SK-N-SH (cell line): ENCODE data around the gene DNASE1L2. TPM values are rescaled to one million over a fixed set of nuclear protein-coding genes. Genes with fewer than 3 reads are reported as not detected.

Experiments
- CTCF ChIA-PET: fragments of 300-600, 350-600 bp; formaldehyde crosslinking; extraction: SDS; loops from one replicate; lab custom pipeline; 2021; lab: Yijun Ruan, JAX
- POLR2A ChIA-PET: fragments of 350-600 bp; sonication (Branson Sonifier 250); formaldehyde crosslinking; extraction: SDS; loops from one replicate; lab custom pipeline; 2020; ENCODE audit warnings: antibody characterized with exemption, inconsistent platforms; lab: Yijun Ruan, JAX
- DNase-seq: peaks from one replicate; pipeline ENCODE4 v3.0.0; 2012
- H2AFZ ChIP-seq: fragments of 200-600 bp; sonication (generic); 2 replicates; pipeline ENCODE4 v1.8.1; 2016; ENCODE audit warnings: antibody characterized with exemption, mild to moderate bottlenecking, low read depth
- H3F3A ChIP-seq: fragments of 200-600 bp; sonication (generic); replicated peaks from 2 replicates; pipeline ENCODE3; 2016; ENCODE audit warnings: antibody characterized with exemption, mild to moderate bottlenecking; ENCODE audit not compliant: insufficient read depth
- H3K27ac ChIP-seq, 2 experiments: fragments of 200-500 bp in 1 of 2; fragments of 200-600 bp in 1 of 2; sonication (Bioruptor generic) in 1 of 2; sonication (generic), shearing (Covaris generic) in 1 of 2; 2 replicates each; pipeline versions ENCODE4 v1.5.1 to v1.6.1; 2014 to 2016; ENCODE audit warnings: low read depth in 2 of 2, inconsistent platforms in 1 of 2, low read length in 1 of 2, mild to moderate bottlenecking in 1 of 2, mixed read lengths in 1 of 2
- H3K27me3 ChIP-seq: fragments of 200-600 bp; sonication (generic), shearing (Covaris generic); 2 replicates; pipeline ENCODE4 v1.6.1; 2016; ENCODE audit warnings: mixed run types; ENCODE audit not compliant: insufficient read depth
- H3K36me3 ChIP-seq, 2 experiments: fragments of 200-500 bp in 1 of 2; fragments of 200-600 bp in 1 of 2; sonication (Bioruptor generic) in 1 of 2; sonication (generic) in 1 of 2; replicated peaks in 1 of 2; 2 replicates each; pipeline versions ENCODE3 to v1.5.1; 2014 to 2016; ENCODE audit warnings: low read length in 1 of 2, mild to moderate bottlenecking in 1 of 2; ENCODE audit not compliant: insufficient read depth in 2 of 2, control insufficient read depth in 1 of 2
- H3K4me1 ChIP-seq, 2 experiments: fragments of 200-500 bp in 1 of 2; fragments of 200-600 bp in 1 of 2; sonication (Bioruptor generic) in 1 of 2; sonication (generic), shearing (Covaris generic) in 1 of 2; 2 replicates each; pipeline versions ENCODE4 v1.5.1 to v1.6.1; 2014 to 2016; ENCODE audit warnings: low read depth in 1 of 2, low read length in 1 of 2, mixed run types in 1 of 2; ENCODE audit not compliant: insufficient read depth in 2 of 2, control insufficient read depth in 1 of 2
- H3K4me2 ChIP-seq: fragments of 200-600 bp; sonication (generic), shearing (Covaris generic); 2 replicates; pipeline ENCODE4 v1.6.1; 2017; ENCODE audit warnings: mixed run types
- H3K4me3 ChIP-seq, 2 experiments: fragments of 200-500 bp in 1 of 2; fragments of 200-600 bp in 1 of 2; sonication (Bioruptor generic) in 1 of 2; sonication (generic), shearing (Covaris generic) in 1 of 2; 2 replicates each; pipeline versions ENCODE4 v1.5.1 to v1.8.1; 2014 to 2016; ENCODE audit warnings: low read depth in 2 of 2, inconsistent platforms in 1 of 2, low read length in 1 of 2, mild to moderate bottlenecking in 1 of 2, mixed read lengths in 1 of 2, moderate library complexity in 1 of 2
- H3K79me2 ChIP-seq: fragments of 200-600 bp; sonication (generic); 2 replicates; pipeline ENCODE4 v1.8.1; 2017; ENCODE audit warnings: mild to moderate bottlenecking; ENCODE audit not compliant: insufficient read depth
- H3K9ac ChIP-seq: fragments of 200-600 bp; sonication (generic); 2 replicates; pipeline ENCODE4 v1.6.1; 2017; ENCODE audit warnings: mixed run types
- H3K9me2 ChIP-seq: fragments of 200-600 bp; sonication (generic); 2 replicates; pipeline ENCODE4 v1.6.1; 2017; ENCODE audit warnings: mixed run types
- H3K9me3 ChIP-seq: fragments of 200-600 bp; sonication (generic); 2 replicates; pipeline ENCODE4 v1.6.1; 2017; ENCODE audit warnings: mixed run types, mild to moderate bottlenecking, moderate library complexity
- H4K20me1 ChIP-seq: fragments of 200-600 bp; sonication (generic); 2 replicates; pipeline ENCODE4 v1.6.1; 2017; ENCODE audit warnings: mild to moderate bottlenecking, mixed run types; ENCODE audit not compliant: insufficient read depth
- CHD2 ChIP-seq: fragments of 150-350 bp; IDR thresholded peaks from 2 replicates; pipeline ENCODE4 v1.6.1; 2018; ENCODE audit warnings: low read length; ENCODE audit not compliant: partially characterized antibody
- CTCF ChIP-seq: fragments of 200-600 bp; sonication (generic); IDR thresholded peaks from 2 replicates; pipeline ENCODE4 v1.6.1; 2017; ENCODE audit warnings: antibody characterized with exemption, mild to moderate bottlenecking, moderate library complexity
- ELF1 ChIP-seq: IDR thresholded peaks from 2 replicates; pipeline ENCODE4 v1.4.0; 2012
- EP300 ChIP-seq, 2 experiments: IDR thresholded peaks; 2 replicates each; pipeline versions ENCODE4 v1.4.0 to v1.6.1; 2012; ENCODE audit warnings: borderline replicate concordance in 1 of 2, low read depth in 1 of 2, low read length in 1 of 2
- FOSL2 ChIP-seq: IDR thresholded peaks from 2 replicates; pipeline ENCODE4 v1.4.0; 2012; ENCODE audit warnings: low read depth, mild to moderate bottlenecking, moderate library complexity, borderline replicate concordance
- FOXJ3 ChIP-seq: sonication (generic); formaldehyde crosslinking; IDR thresholded peaks from 2 replicates; pipeline ENCODE4 v1.5.1; 2020; ENCODE audit warnings: mild to moderate bottlenecking, missing genetic modification reagents
- GABPA ChIP-seq: IDR thresholded peaks from 2 replicates; pipeline ENCODE4 v1.4.0; 2012; ENCODE audit warnings: low read depth, mild to moderate bottlenecking
- GATA2 ChIP-seq: sonication (generic); formaldehyde crosslinking; IDR thresholded peaks from 2 replicates; pipeline ENCODE4 v1.5.0; 2020; ENCODE audit warnings: mild to moderate bottlenecking, missing genetic modification reagents
- IRF3 ChIP-seq: fragments of 150-350 bp; IDR thresholded peaks from 2 replicates; pipeline ENCODE4 v1.6.1; 2016; ENCODE audit warnings: mild to moderate bottlenecking, low read depth, low read length
- MEF2A ChIP-seq: IDR thresholded peaks from 2 replicates; pipeline ENCODE4 v1.4.0; 2012; ENCODE audit warnings: low read depth, borderline replicate concordance
- MXI1 ChIP-seq: IDR thresholded peaks from 2 replicates; pipeline ENCODE4 v1.6.1; 2012; ENCODE audit warnings: mild to moderate bottlenecking, low read depth, low read length, improper control_type of control experiment
- NFIC ChIP-seq: IDR thresholded peaks from 2 replicates; pipeline ENCODE4 v1.4.0; 2012; ENCODE audit warnings: borderline replicate concordance
- NRF1 ChIP-seq: IDR thresholded peaks from 2 replicates; pipeline ENCODE4 v1.6.1; 2012; ENCODE audit warnings: low read depth, mild to moderate bottlenecking, low read length
- POLR2AphosphoS5 ChIP-seq: IDR thresholded peaks from 2 replicates; pipeline ENCODE4 v1.6.1; 2012; ENCODE audit warnings: low read depth, low read length
- RAD21 ChIP-seq: IDR thresholded peaks from 2 replicates; pipeline ENCODE4 v1.6.1; 2012; ENCODE audit warnings: mild to moderate bottlenecking, low read length
- RCOR1 ChIP-seq: fragments of 150-350 bp; IDR thresholded peaks from 2 replicates; pipeline ENCODE4 v1.6.1; 2017; ENCODE audit warnings: antibody characterized with exemption, low read length
- RFX5 ChIP-seq: IDR thresholded peaks from 2 replicates; pipeline ENCODE4 v1.6.1; 2012; ENCODE audit warnings: mild to moderate bottlenecking, improper control_type of control experiment, low read length
- RXRA ChIP-seq: IDR thresholded peaks from 2 replicates; pipeline ENCODE4 v1.4.0; 2012; ENCODE audit warnings: low read depth, mild to moderate bottlenecking, borderline replicate concordance
- SIN3A ChIP-seq: IDR thresholded peaks from 2 replicates; pipeline ENCODE4 v1.6.1; 2012; ENCODE audit warnings: low read depth, mild to moderate bottlenecking, low read length, moderate library complexity, borderline replicate concordance
- SMC3 ChIP-seq: IDR thresholded peaks from 2 replicates; pipeline ENCODE4 v1.6.1; 2012; ENCODE audit warnings: low read depth, low read length, improper control_type of control experiment
- TCF12 ChIP-seq: IDR thresholded peaks from 2 replicates; pipeline ENCODE4 v1.4.0; 2012
- TEAD4 ChIP-seq: IDR thresholded peaks from 2 replicates; pipeline ENCODE4 v1.4.0; 2012; ENCODE audit warnings: mild to moderate bottlenecking, borderline replicate concordance; ENCODE audit not compliant: insufficient read depth
- YY1 ChIP-seq: IDR thresholded peaks from 2 replicates; pipeline ENCODE4 v1.4.0; 2012; ENCODE audit warnings: low read depth, mild to moderate bottlenecking
- ZBTB33 ChIP-seq: IDR thresholded peaks from 2 replicates; pipeline ENCODE4 v1.4.0; 2012; ENCODE audit warnings: low read depth, borderline replicate concordance
- WGBS: methylation state at CpG from one replicate; pipeline ENCODE4 v1.1.6; 2017; ENCODE audit warnings: low lambda C conversion rate; 5-methylcytosine and 5-hydroxymethylcytosine counted together
- polyA plus RNA-seq, 3 experiments: library from polyadenylated mRNA; depleted of rRNA; stranded (reverse); fragments of >200 nt; gene quantifications; 2 replicates each; pipeline ENCODE4 v1.2.3, GENCODE V29; 2012
- TF ChIP-seq, protein P1 (sequence below): IDR thresholded peaks from 2 replicates; pipeline ENCODE4 v1.4.0; 2012; ENCODE audit warnings: low read depth

The DNASE1L2 gene
- polyA plus RNA-seq, 1 of the 3 experiments (the other 2 are of a cell fraction): 2.5 TPM

DNA sequence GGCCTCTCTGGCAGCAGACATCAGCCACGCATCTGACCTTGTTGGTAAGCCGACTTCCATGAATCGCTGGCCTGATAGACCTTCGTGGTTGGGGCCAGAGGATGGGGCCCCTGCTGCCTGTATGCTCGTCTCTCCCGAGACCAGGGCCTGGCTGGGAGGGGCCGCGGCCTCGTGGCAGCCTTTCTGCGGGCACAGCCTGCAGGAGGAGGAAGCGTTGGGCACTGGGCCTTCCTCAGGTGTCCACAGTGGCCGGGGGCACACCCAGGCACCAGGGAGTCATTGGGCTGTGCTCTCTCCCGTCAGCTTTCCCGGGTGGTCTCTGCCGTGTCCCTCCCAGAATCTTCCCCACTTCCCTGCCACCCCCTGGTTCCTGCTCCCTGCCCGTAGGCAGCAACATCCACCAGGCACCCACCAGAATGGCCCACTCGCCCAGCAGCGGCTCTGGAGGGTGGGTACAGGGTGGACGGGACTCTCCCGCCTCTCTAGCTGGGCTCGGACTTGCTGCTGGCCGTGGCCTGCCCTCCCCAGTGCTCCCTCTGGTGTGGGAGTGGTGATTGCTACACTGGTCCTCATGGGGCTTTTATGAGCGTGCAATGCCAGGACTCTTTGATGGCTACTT is 6.5 kb upstream of the DNASE1L2 start:
- DNase-seq: no peak
- CTCF ChIA-PET: interaction anchor here (0.7 to 1.6 kb wide), 2 partner anchors 12 to 439 kb away, joined by 3 to 5 read pairs; no protein-coding TSS in a partner anchor
- Histone ChIP-seq H3K9me3 (no peaks in the 10 kb centered on the region), H3K4me1 (peaks cover 0 to 2% of the 10 kb centered on the region in 2 experiments; a peak in 1 of 4 replicates), H2AFZ (no peak overlapping the region), H4K20me1 (peaks cover 30% of the 10 kb centered on the region), H3K9me2 (no peaks in the 10 kb centered on the region), H3K36me3 (peaks cover 0 to 61% of the 10 kb centered on the region in 2 experiments), H3F3A (no peaks in the 10 kb centered on the region), H3K79me2 (peaks cover 38% of the 10 kb centered on the region), H3K27ac (no peak overlapping the region), H3K27me3 (no peaks in the 10 kb centered on the region), H3K4me2 (no peak overlapping the region), H3K9ac (no peak overlapping the region), H3K4me3 (no peak overlapping the region)
- TF ChIP-seq POLR2AphosphoS5 (no peak), RFX5 (no peak), MEF2A (no peak), RCOR1 (no peak), SMC3 (no peak), CHD2 (no peak), SIN3A (no peak), NRF1 (no peak), GABPA (no peak), RAD21 (no peak), RXRA (no peak), NFIC (no peak)
- TF ChIP-seq, protein P1, sequence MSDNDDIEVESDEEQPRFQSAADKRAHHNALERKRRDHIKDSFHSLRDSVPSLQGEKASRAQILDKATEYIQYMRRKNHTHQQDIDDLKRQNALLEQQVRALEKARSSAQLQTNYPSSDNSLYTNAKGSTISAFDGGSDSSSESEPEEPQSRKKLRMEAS: no peak
- 96% methylated on average over 16 of the region's 23 CpGs for WGBS
- POLR2A ChIA-PET: no interaction called here

- ChIA-PET CTCF (interaction anchor here (0.7 to 1.6 kb wide), 2 partner anchors 12 to 21 kb away, joined by 3 to 5 read pairs; partner anchors contain the start of gene ECI1), POLR2A (no interaction called here)
- no peak overlapping the region for H3K27ac ChIP-seq
- H3K4me1 ChIP-seq: no peaks in the 10 kb centered on the region; a peak in 1 of 4 replicates
- H3K27me3 ChIP-seq: no peaks in the 10 kb centered on the region
- no peak overlapping the region for H3K4me3 ChIP-seq
- peaks cover 0 to 67% of the 10 kb centered on the region in 2 experiments for H3K36me3 ChIP-seq
- no peak for DNase-seq
- H3K9me3 ChIP-seq: no peaks in the 10 kb centered on the region
- peaks cover 30% of the 10 kb centered on the region for H4K20me1 ChIP-seq
- H3K4me2 ChIP-seq: no peak overlapping the region
- H3K9ac ChIP-seq: no peak overlapping the region
- H2AFZ ChIP-seq: no peak overlapping the region
- 93% methylated on average over 7 of the region's 13 CpGs for WGBS
- H3F3A ChIP-seq: no peaks in the 10 kb centered on the region
- peaks cover 32% of the 10 kb centered on the region for H3K79me2 ChIP-seq
- no peaks in the 10 kb centered on the region for H3K9me2 ChIP-seq
- TF ChIP-seq ZBTB33: no peak
- no peak for TF ChIP-seq FOSL2
- TF ChIP-seq CHD2: no peak
- TF ChIP-seq RAD21: no peak
- TF ChIP-seq TCF12: no peak
- TF ChIP-seq CTCF: no peak
- TF ChIP-seq TEAD4: no peak
- TF ChIP-seq ELF1: no peak
- no peak for TF ChIP-seq FOXJ3 (CRISPR knock-in tag)
- TF ChIP-seq POLR2AphosphoS5: no peak
- TF ChIP-seq MXI1: no peak
- TF ChIP-seq MEF2A: no peak
- no peak for TF ChIP-seq SMC3
- no peak for TF ChIP-seq EP300 (IDR thresholded peaks at IDR 0.05; ENCODE audit: borderline replicate concordance in 1 of 2, low read depth in 1 of 2, low read length in 1 of 2)
- TF ChIP-seq GATA2 (CRISPR knock-in tag): no peak
- no peak for TF ChIP-seq IRF3
- no peak for TF ChIP-seq YY1
Observed at GRCh38 chr16:2230376-2230775, 5.9 kb upstream of the DNASE1L2 start.
